Smooth muscle cell of the brain vasculature (primary cell): Measurements from ENCODE around the gene DENND1B.

ENCODE experiments used
- DNase-seq: peaks from one replicate; pipeline ENCODE4 v3.0.0-alpha.2; 2012; ENCODE audit warnings: low read depth, low spot score

The DENND1B gene

GRCh38 chr1:197469620-197470210 is 305.6 kb downstream of the DENND1B start:
- no peak for DNase-seq

- no peak for DNase-seq
These were observed 306.6 kb downstream of the DENND1B start for GRCh38 chr1:197468543-197469175.

- no peak for DNase-seq
These were observed 307.4 kb downstream of the DENND1B start for GRCh38 chr1:197467881-197468280.

GRCh38 chr1:197466813-197467212 is 308.5 kb downstream of the DENND1B start:
- no peak for DNase-seq

- DNase-seq = no peak
These were observed 309.6 kb downstream of the DENND1B start for GRCh38 chr1:197465528-197466327.

- DNase-seq = peak; percentile 46
These were observed 311.2 kb downstream of the DENND1B start for GRCh38 chr1:197464044-197464443.

GRCh38 chr1:197463142-197463541 is 312.1 kb downstream of the DENND1B start:
- peak; percentile 67 for DNase-seq

- DNase-seq = no peak
These were observed 312.7 kb downstream of the DENND1B start for GRCh38 chr1:197462539-197462938.
